ENCODE results near the gene PCP4.
"Not testable (repeated sequence)": the region's sequence is repeated elsewhere in the genome, so short reads cannot be mapped to it uniquely, and the experiment has no call there.

The PCP4 gene

DNA sequence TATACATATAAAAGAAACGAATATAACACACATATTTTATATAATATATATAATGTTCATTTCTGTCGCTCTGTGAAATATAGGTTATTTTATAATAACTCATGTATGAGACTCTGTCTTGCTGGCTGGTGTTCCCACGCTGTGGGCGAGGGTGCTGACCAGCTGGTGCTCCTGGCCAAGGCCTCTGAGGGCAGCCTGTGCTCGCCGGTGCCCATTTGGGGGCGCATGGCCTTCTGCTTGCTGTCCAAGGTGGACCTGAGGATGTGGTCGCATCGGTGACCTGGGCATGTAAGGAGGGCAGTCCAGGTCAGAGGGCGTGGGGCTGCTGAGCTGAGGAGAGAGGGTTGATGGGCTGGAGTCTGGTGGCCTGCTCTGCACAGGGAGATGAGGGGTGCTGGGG is 1.1 kb upstream of the PCP4 start:
- no peak for DNase-seq (ENCODE audit: low read depth)

DNA sequence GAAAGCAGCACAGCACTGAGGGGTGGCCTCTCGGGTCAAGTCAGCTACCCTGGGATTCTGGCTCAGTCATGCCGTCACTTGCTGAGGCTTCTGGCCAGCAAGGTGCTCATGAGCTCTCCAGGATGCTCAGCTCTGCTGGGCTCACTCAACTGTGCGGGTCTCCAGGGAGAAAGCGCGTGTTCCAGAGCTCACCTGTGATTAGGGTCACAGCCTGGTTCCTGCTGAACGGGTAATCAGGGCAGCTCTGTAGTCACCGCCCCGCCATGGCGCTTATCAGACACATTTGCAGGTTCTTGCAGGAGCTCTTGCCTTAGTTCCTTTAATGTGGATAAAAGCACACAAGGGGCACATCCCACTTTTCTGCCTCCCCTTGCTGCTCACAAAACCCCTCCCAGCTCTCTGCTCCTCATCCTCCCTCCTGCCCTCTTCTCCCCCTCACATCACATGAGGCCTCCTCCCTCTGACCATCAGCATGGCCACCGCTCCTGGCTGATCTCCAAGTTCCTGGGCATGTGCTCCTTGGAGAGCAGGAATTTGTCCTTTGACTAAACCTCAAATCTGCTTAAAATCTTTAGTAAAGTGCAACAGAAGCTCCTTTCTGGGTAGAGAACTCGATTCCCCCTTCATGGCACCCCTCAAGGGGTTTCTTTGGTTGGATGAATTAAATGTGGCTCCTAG is 2.0 kb downstream of the PCP4 start:
- DNase-seq (ENCODE audit: low read depth) = no peak

DNA sequence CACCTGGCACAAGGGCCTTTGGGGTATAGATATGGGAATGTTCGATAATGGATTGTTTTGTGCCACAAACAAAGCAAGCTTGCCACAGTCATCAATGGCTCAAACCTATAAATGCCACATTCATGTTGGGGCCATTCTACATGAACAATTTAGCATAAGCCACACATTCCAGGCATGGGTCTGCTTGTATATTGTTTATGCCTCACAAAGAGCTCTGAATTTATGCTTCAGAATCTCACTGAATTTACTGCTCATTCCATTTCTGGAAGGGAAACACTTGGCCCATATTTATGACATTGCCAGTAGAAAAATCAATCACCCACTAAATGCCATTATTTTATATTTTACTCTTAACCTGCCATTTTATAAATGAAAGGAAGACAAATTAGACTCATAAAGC is 6.4 kb downstream of the PCP4 start:
- no peak for DNase-seq (ENCODE audit: low read depth)

DNA sequence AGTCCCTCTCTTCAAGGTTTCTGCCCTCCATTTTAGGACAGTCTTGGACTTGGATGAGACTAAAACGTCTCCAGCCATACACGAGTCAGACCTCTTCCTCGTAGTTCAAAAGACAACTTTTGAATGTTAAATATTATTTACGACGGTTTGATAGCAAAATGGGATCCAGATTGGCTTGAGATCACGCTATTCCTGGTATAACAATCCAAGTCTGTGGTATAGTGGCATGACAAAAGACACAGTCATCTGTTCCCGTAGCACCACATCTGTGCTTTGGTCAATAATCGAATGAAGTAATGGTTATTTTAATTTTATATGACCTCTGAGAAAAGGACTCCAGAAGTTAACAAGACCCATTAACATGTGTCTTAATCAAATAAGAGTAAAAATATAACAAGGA is 7.0 kb downstream of the PCP4 start:
- no peak for DNase-seq (ENCODE audit: low read depth)

DNA sequence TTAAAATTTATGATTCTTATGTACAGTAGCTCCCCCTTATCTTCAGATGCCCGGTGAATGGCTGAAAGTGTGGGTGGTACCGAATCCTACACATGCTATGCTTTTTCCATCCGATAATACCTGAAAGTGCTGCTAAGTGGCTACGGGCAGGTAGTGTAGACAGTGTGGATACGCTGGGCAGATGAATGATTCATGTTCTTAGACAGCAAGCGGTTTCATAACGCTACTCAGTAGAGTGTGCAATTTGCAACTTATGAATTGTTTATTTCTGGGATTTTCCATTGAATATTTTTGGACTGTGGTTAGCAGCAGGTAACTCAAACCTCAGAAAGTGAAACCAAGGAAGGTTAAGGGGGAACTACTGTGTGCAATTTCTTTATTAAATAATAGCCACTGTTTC is 7.5 kb downstream of the PCP4 start:
- no peak for DNase-seq (ENCODE audit: low read depth)

DNA sequence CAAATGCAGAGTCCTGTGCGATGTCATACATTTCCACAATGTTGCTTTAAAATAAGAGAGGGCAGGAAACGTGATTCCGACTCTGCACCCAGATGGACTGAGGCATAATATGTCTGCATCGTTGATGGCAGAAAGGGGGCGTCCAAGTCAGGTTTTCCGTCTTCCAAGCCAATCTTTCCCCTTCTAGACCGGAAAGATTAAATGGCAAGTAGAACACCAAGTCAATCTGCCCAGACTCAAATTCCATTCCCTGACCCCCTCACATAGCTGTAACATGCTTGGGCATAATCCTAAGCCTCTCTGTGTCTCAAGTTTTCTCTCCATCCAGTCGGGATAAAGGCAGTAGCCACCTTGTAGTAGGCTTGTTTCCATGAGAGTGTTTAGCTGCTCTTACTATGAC is 14.4 kb downstream of the PCP4 start:
- DNase-seq (ENCODE audit: low read depth) = no peak

DNA sequence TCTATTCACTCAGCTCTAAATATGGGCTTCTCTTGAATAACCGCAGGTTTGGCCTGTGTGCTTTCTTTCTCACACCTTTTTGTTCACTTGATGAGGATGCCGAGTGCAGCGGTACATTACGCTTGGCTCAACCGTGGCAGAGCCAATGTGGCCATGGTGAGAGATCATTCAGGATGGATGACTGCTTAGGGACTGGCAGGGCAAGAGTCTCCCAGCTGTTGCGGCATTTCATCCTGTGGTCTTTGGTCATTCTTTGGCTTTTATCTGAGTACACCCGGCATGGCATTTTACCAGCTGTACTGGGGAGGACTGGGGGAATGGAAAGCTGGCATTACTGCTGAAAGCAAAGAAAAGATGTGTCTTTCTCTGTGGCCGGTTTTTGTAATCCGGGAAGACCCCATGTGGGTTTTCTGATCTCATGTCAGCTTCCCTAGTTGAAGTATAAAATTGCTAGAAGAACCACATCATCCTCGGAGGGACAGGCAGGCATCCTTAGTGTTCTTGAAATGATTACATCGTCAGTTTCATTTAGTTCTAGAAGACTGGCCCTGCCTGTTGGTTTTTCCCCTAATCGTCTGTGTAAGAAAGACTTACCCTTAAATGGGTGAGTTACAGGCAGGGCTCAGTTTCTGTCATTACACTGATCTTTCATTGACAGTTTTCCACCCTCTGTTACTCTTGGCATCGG is 15.1 kb downstream of the PCP4 start:
- DNase-seq (ENCODE audit: low read depth) = no peak

DNA sequence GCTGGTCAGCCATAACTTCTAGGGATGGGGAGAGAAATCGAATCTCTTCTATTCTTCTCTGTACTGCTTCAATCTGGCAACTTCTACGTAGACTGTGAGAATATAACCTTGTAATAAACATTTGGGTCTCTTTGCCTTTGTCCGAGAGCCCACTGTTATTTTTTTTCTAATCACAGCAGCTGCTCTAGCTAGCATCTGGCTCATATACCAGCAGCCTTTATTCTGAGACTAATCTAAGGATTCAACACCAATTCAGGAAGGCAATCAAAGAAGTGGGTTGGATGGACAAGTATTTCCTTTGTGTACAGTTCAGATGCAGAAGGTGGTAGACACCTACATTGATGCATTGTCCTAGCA is 15.6 kb downstream of the PCP4 start:
- DNase-seq (ENCODE audit: low read depth) = no peak

DNA sequence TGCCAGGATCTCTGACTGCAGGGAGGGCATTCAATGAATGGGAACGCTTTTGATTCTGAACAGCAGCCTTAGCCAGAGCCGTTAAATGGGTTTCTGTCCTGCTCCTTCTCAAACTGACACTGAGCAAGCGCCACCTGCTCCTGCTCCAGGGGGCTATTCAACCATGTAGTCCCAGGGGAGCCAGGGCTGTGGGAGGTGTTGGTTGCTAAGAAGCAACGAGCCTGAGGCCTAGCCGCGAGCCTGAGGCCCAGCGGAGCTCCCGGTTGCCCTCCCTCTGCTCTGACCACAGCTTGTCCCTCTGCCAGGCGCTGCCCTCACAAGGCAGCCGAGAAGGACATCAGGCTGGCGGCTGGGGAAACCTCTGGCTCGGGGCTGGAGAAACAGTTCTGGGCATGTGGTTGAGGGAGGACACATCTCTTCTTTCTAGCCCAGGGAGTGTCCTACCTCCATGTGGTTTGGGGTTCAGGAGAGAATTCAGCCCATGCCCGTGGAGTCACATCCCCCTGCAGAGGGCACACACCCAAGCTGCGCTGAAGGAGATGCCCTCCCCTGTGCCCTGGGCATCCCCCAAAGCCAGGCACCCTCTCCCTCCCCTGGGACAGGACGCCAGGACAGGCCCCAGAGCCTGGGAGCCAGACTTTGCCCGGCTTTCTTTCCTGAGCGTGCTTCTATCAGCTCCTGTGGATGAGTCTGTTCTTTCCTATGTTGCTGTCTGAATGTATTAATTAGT is 18.0 kb downstream of the PCP4 start:
- DNase-seq (ENCODE audit: low read depth) = no peak

DNA sequence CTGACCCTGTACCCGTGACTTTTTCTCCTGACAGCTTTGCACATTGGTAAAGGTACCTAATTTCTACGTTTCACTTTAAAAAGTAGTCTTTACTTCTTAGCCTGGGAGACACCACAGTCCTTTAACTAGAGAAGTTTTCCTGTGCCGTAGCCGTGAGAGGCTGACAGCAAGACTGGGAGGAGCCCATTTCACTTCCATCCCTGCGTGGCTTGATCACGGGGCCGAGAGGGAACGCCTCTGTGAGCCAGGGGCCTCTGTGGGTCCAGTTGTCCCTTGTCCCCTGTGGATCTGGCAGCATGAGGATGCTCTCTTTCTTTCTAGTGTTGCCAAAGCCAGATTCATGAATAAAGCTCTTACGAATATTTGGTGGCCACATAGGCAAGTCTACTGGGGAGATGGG is 21.6 kb downstream of the PCP4 start:
- no peak for DNase-seq (ENCODE audit: low read depth)

DNA sequence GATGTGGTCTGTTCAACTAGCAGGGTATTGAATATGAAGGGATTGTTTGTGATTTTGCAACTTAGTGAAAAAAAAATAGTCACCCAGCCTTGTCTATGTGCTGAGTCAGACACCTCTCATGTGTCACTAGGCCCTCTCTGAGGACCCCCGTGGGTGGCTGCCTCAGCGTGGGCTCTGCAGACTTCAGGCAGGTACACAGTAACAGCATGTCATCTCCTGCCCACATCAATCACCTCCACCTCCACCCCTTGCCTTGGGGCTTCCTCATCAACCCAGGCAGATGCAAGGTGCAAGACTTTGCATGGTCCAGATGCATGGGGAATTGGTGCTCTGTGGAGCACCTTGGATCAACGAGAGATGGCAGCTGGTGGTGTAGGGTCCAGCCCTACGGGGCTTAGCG is 23.9 kb downstream of the PCP4 start:
- no peak for DNase-seq (ENCODE audit: low read depth)

DNA sequence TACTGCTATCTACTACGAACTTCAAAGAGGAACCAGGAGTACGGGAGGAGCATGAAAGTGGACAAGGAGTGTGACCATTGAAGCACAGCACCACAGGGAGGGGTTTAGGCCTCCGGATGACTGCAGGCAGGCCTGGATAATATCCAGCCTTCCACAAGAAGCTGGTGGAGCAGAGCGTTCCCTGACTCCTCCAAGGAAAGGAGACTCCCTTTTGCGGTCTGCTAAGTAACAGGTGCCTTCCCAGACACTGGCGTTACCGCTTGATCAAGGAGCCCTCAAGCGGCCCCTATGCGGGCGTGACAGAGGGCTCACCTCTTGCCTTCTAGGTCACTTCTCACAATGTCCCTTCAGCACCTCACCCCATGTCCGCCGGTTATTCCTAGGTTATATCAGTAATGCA is 24.6 kb downstream of the PCP4 start:
- not testable (repeated sequence) for DNase-seq (ENCODE audit: low read depth)

DNA sequence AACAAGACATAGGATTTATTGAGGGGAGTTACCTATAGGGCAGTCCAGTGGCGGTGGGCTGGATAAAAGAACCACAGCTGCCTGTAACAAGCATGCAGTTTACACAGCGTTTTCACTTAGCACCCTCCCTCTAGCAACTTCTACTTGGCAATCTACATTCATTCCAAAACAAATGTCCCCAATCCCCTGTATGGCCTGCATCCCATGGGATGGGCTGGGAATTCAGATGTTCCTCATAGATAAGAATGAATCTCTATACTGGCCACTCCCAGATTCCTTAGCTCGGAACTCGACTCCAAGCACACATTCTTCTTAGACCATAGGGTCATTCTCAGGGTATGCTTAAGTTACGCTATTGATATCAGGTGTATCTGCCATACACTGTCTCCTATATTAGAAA is 33.3 kb downstream of the PCP4 start:
- no peak for DNase-seq (ENCODE audit: low read depth)

DNA sequence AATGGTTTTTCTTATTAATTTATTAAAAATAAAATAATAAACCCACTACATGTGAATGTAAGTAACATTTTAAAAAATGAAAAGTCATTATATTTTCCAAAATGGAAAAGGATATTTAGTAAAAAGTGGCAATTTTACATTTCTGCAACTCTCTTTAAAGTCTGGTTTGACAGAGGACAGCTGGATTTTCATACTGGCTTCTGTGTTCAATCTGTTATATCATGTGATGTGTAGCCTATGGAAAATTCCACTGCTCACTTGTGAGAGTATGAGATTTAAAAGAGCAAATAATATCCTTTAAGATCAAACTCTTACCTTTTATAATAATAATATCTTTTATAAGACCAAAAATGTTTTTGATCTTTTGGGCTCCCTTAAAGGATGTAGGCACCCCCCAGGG is 33.7 kb downstream of the PCP4 start:
- no peak for DNase-seq (ENCODE audit: low read depth)

DNA sequence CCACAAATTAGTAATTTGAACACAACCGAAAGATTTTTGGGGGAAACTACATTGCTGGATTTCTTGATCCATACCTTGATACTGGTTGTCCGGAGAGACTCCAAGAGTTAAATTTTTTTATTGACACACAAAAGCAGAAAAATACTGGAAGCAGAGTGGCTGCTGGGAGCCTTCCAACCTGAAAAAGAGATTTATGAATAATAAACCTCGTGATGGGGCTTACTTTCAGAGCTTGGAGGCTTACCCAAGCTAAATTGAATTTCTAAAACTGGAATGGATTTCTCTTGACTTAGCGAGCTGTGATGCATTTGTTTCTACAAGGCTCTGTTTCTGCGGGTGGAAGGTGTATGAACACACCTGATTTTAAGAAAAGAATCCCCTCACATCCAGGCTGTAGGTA is 35.7 kb downstream of the PCP4 start:
- no peak for DNase-seq (ENCODE audit: low read depth)

DNA sequence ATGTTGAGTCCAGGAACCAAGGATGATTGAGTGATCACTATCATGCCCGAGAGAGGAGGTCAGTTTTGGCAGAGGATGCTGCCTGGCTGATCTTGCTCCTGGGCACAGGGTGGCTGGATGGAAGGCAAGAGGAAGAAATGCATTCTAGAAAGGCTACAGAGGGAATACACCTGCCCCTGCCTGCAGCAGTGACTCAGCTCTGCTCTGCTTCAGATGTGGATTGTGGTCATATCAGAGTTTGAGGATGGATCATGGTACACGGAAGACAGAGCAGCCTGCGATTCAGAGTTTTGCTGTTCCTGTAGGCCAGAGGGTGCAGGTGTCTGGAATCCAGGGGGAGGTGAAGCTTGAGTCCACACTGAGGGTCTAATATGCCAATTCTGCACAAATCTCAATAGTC is 37.2 kb downstream of the PCP4 start:
- DNase-seq (ENCODE audit: low read depth) = no peak

DNA sequence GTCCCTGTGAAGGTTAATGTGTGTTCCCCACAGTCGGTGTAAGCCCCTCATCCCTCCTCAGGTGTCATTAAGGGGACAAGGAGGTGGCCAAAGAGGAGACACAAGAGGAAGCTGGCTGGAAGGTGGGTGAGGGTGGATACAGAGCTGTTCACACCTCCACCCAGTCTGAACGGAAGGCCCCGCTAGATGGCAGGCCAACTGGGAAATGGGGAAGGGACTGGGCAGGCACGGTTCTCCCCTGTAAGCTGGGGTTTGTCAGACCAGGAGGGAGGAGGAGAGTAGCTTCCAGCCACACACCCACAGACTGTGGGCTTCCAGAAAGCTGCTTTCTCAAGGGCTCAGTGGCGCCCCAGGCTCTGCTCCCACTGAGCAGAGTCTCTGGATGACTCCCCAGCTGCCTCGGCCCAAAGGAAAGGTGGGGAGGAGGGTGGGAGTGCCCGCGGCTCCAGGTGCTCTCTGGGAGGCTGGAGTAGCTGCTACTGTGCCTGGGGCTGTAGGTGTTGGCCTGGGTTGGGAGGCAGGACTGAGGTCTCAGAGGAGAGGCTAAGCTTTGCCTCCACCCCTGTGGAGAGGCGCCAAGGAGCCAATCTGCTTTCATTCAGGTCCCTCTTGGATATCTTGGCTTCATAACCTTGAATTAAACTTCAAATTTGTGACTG is 41.2 kb downstream of the PCP4 start:
- no peak for DNase-seq (ENCODE audit: low read depth)

DNA sequence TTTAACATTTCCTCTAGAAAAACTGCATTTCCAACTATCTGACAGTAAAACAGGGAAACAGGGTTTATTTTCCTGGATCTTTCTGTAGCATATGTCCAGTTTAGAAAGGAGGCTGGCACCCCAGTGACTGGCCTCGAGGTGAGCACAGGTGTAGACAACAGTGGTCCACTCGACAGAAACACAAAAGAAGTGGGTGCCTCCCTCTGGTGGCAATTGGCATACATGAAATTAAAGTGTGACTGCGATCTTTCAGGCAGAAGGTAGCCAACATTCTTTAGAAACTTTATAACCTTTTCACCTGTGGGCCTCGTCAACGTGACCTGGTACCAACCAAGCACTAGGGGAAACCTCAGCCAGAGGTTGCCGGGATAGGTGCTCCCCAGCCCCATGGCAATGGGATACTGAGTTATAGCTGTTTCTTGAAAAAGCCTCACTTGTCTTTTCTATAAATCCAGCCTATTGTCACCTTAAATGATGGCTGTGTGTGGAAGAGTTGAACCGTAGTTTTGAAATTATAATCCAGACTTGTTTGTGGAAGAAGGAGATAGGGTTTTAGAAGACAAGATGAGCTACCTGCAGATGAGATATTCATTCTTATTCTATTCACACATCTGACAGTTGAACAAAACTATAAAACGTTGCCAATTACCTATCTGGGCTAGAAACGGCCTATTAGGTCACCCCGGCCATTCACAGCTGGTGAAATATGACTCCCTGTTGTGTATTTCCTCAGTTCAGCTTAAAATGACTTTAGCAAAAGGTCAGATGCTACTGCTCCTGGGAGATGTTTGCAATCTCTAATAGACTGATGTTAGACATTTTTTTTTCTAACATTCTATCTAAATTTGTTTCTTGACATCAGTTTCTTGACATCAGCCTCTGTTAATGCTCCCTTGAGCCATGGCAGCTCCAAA is 44.3 kb downstream of the PCP4 start:
- no peak for DNase-seq (ENCODE audit: low read depth)

DNA sequence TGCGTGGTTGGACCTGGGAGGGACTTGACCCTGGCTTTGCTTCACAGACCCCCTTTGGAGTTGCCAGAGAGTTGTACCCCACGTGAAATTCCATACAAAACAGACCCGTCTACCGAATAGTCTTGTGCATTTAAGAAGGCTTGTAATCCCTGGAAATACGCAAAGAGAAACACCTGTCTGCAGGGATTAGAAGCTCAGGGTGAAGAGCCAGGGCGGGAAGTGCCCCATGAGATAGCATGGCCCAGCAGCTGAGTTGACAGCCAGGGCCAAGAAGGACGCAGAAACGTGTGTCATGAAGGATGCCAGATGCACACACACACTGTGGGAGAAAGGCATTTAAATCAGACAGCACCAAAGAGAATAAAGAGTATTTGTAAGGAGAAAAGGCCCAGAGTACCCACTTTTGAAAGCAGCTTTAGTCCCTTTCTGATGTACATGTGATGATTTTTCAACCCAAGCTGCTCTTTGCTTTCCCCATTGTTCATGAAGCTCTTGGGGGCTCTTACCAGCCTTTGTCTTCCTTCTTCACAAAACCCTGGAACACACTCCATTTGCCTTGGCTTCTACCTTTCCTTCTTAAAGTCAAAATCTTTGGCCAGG is 46.6 kb downstream of the PCP4 start:
- DNase-seq (ENCODE audit: low read depth) = no peak

DNA sequence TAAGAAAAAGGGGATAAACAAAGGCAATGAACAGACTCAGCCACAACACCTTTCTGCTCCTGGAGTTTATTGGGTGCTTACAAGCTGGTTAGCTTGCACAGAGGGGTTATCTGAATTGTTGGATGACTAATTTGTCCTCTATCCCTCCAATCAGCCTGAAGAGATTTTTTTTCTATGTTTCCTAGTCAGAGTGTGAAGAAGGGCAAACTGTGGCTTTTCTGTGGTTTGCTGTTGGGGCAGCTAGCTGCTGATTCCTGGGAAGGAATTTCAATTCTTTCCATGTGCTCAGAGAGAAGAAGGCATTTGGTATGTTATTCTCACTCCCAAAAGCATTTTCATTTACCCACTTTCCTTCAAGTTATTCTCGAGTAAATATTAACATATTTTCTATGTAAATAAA is 48.6 kb downstream of the PCP4 start:
- peak; percentile 15 for DNase-seq (ENCODE audit: low read depth)

DNA sequence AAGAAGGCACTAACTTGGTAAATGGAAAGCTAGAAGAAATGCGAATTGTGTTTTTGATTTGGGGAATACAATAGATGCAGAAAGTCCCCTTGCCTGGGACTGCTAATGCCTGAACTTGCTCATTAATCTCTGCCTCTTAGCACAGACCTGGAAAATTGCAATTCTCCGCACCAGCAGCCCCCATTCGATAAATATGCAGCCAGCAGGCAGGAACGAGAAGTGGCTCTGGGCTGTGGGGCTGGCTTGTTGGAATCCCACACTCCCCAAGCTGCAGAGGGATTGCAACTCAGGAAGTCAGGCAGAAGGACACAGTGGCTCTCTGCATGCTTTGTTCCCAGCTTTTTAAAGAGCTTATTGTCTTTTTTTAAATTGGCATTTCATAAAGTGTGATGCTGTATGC is 51.3 kb downstream of the PCP4 start:
- DNase-seq (ENCODE audit: low read depth) = no peak

DNA sequence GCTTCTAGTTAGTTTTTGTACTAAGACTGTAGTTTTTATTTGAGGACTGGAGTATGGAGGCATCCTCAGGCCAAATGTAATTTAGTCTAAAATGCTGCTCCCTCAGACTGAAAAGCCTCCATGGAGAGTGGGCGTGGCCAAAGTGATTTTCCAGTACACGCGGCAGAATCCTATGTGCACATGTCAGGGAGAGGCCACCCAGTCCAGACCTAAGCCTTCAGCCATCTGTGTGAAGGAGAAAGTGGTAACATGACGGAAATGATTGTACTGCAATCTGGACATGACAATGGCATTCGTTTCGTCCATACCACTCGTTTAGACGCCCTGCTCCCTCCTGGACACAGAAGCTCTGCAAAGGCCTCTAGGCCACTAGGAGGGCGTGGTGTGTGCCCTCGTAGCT is 56.2 kb downstream of the PCP4 start:
- no peak for DNase-seq (ENCODE audit: low read depth)
